ENCODE measurements around the gene FLCN.

FLCN gene

DNA sequence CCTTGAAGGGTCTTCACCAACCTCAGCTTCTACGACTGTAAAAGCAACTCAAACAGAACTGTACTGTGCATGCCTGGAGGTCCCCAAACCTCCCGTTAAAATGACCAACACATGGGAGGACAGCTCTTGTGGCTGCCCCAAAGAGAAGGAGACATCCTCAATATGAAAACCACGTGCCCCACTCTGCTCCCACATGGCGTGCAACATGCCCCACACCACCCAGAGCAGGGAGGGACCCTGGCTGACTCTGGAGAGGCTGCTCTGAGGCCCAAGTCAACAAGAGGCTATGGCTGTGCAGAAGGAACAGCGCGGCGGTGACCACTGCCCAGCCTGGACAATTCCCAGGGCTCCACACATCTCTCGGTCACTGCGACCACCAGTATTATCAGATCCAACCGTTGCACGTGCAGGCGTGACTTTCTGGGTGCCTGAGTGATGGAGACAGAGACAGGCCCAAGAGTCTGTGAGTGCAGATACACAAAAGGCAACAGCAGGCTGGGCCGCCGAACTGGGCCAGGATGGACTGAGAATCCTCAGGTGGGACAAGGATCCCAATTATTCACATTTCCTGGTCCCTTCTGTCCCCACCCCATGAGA lies 32.2 kb downstream of the FLCN start:
- in situ Hi-C loops (cut with MboI; ENCODE audit: low sequenced_read_pairs, unreplicated experiment): no loop called here

DNA sequence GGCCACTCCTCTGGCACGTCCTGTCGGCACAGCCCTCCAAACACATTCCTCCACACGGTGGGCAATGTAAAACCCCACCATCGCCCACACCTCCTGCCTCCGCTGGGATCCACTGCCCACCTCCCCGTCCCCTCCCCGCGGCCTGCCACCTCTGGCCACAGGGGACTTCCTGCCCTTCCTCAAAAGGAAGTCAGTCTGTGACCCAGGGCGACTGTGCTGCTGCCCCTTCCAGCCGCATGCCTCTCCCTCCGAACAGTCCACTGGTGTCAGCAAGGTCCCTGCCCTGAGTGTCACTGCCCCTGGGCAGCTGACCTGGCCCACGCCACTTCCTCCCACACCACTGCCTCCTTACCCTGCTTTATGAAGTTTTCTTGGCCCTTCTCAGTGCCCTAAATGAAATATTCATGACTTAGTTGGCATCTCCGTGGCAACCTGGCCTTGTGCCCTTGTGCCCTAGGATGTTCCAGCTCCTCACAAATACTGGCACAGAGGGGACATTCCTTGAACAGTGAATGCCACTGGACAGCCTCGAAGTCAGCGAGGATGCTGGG lies 32.9 kb downstream of the FLCN start:
- TF ChIP-seq, protein P1, sequence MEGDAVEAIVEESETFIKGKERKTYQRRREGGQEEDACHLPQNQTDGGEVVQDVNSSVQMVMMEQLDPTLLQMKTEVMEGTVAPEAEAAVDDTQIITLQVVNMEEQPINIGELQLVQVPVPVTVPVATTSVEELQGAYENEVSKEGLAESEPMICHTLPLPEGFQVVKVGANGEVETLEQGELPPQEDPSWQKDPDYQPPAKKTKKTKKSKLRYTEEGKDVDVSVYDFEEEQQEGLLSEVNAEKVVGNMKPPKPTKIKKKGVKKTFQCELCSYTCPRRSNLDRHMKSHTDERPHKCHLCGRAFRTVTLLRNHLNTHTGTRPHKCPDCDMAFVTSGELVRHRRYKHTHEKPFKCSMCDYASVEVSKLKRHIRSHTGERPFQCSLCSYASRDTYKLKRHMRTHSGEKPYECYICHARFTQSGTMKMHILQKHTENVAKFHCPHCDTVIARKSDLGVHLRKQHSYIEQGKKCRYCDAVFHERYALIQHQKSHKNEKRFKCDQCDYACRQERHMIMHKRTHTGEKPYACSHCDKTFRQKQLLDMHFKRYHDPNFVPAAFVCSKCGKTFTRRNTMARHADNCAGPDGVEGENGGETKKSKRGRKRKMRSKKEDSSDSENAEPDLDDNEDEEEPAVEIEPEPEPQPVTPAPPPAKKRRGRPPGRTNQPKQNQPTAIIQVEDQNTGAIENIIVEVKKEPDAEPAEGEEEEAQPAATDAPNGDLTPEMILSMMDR (IDR thresholded peaks at IDR 0.05; ENCODE audit: borderline replicate concordance, control extremely low read depth, extremely low read depth, insufficient read depth, missing control alignments): no peak
- no peak for DNase-seq (ENCODE audit: low spot score)
- in situ Hi-C loops (cut with MboI; ENCODE audit: low sequenced_read_pairs, unreplicated experiment): no loop called here

More for the DNA sequence above, 32.2 kb downstream of the FLCN start:
- TF ChIP-seq, protein P1 (IDR thresholded peaks at IDR 0.05; ENCODE audit: borderline replicate concordance, control extremely low read depth, extremely low read depth, insufficient read depth, missing control alignments): no peak
- no peak for DNase-seq (ENCODE audit: low spot score)

DNA sequence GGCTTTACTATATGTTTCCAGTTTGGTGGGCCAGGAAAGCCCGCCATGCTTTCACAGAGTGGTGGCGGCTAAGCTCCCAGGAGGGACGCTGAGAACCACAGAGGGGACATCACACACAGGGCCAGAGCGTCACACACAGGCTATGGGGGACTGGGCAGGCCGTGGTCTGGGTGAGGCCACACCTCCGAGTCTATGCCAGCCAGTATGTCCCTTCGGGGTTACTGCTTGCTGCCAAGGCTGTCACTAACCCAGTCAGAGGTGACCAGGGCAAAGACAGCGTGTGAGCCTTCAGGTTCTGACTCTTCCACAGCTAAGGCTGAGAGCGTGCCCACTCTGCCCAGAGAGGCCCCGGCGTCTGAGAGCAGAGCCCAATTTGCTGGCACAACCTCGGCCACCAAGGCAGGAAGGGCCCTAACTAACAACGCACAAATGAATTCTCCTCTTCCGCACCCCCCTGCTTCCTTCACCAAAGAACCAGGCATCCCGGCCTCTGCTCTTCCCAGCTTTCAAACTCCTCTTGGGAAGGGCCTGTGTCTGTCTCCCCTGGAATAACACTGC lies 33.7 kb downstream of the FLCN start:
- in situ Hi-C loops (cut with MboI; ENCODE audit: low sequenced_read_pairs, unreplicated experiment): no loop called here
- no peak for DNase-seq (ENCODE audit: low spot score)
- TF ChIP-seq, protein P1 (IDR thresholded peaks at IDR 0.05; ENCODE audit: borderline replicate concordance, control extremely low read depth, extremely low read depth, insufficient read depth, missing control alignments): no peak

DNA sequence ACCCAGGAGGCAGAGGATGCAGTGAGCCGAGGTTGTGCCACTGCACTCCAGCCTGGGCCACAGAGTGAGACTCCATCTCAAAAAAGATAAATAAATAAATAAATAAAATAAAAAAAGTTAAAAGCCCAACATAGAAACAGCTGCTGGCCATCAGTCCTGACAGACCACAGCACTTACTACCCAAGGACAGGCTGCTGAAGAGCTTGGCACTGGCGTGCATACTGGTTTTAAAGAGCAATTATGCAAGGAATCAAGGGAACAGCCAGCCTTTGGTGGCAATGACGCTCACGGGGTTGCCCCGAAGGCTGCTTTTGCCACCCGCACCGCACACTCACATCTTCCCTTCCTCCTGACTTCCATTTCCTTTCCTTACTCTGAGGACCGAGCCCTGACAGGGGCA lies 35.1 kb downstream of the FLCN start:
- DNase-seq (ENCODE audit: low spot score): no peak
- TF ChIP-seq, protein P1 (IDR thresholded peaks at IDR 0.05; ENCODE audit: borderline replicate concordance, control extremely low read depth, extremely low read depth, insufficient read depth, missing control alignments): no peak
- in situ Hi-C loops (cut with MboI; ENCODE audit: low sequenced_read_pairs, unreplicated experiment): no loop called here

DNA sequence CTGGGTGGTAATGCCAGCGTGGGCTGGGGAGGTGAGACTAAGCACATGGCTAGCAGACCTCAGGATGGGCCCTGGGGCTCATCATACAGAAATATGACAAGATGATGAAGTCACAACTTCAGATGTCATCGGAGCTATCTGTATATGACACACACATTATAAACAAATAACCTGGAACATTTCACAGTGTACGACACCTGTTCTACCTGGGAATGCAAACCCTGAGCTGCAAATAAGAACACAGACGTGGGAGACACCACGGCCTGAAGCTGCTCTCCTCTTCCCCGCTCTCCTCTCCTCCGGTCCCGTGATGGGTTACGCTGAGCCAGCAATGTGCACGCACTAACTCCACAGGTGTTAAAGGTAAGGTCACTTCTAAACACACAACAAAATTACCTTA lies 35.7 kb downstream of the FLCN start:
- DNase-seq (ENCODE audit: low spot score): no peak
- in situ Hi-C loops (cut with MboI; ENCODE audit: low sequenced_read_pairs, unreplicated experiment): no loop called here
- TF ChIP-seq, protein P1 (IDR thresholded peaks at IDR 0.05; ENCODE audit: borderline replicate concordance, control extremely low read depth, extremely low read depth, insufficient read depth, missing control alignments): no peak

DNA sequence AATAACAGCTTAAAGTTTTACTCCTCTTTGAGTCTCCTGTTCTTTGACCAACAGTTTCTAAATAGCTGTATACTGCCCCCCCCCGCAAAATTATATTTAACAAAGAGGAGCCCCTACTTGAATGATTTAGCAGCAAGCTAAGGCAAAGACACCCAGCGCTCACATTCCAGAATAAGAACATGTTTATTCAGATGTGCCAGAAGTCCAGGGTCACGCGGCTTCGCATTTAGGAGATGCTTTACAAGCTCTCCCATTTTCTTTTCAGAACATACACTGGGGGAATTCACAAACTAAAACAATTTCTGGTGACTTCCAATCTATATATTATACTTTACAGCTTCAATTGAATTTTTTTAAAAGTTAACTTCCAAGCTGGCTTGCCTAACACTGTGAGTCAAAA lies 36.1 kb downstream of the FLCN start:
- in situ Hi-C loops (cut with MboI; ENCODE audit: low sequenced_read_pairs, unreplicated experiment): no loop called here
- no peak for DNase-seq (ENCODE audit: low spot score)
- TF ChIP-seq, protein P1 (IDR thresholded peaks at IDR 0.05; ENCODE audit: borderline replicate concordance, control extremely low read depth, extremely low read depth, insufficient read depth, missing control alignments): no peak

All from GM13976 (cell line).